Stimulated activated CD8-positive, alpha-beta memory T cell treated with anti-CD3 and anti-CD28 coated beads, Interleukin-2, amount 100 ng/mL, for 1 hour (primary cell): ENCODE data around the gene KCNH2.

Experiments used
- DNase-seq, 2 donors: peaks; one replicate each; pipeline ENCODE4 v3.0.0-alpha.2; 2020; ENCODE audit warnings: low read depth in 2 of 2

The KCNH2 gene

DNA sequence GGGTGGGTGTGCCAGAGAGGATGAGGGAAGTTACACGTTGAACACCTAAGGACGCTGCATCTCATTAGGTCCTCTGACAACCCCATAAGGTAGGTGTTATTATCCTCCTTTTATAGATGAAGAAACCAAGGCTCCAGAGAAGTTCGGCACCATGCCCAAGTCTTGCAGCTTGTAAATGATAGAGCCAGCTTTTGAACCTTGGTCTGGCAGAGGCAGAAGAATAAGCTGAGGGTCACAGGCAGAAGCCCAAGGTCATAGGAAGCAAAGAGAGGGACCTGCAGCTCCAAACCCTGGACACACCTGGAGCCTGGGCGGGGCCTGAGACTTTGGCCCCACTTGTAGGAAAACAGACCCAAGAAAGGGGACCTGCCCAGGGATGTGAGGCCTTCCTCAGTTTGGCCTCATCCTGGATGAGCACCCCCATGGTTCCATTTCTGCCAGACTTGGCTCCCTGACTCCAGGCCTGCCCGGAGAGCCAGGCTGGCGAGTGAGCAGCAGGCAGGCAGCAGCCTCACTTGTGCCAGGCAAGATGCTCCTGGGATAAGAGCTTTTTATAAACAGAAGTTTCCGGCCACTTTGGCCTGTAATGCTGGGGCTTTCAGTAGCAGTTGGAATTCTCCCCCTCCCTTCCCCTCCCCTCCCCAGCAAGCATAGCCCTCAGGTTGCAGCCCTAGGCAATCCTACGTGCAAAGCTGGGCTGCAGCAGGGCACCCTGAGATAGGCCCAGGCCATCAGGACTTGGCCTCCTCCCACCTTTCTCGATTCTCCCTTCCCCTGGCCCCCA, 2.4 kb downstream of the KCNH2 start:
- no peak for DNase-seq

DNA sequence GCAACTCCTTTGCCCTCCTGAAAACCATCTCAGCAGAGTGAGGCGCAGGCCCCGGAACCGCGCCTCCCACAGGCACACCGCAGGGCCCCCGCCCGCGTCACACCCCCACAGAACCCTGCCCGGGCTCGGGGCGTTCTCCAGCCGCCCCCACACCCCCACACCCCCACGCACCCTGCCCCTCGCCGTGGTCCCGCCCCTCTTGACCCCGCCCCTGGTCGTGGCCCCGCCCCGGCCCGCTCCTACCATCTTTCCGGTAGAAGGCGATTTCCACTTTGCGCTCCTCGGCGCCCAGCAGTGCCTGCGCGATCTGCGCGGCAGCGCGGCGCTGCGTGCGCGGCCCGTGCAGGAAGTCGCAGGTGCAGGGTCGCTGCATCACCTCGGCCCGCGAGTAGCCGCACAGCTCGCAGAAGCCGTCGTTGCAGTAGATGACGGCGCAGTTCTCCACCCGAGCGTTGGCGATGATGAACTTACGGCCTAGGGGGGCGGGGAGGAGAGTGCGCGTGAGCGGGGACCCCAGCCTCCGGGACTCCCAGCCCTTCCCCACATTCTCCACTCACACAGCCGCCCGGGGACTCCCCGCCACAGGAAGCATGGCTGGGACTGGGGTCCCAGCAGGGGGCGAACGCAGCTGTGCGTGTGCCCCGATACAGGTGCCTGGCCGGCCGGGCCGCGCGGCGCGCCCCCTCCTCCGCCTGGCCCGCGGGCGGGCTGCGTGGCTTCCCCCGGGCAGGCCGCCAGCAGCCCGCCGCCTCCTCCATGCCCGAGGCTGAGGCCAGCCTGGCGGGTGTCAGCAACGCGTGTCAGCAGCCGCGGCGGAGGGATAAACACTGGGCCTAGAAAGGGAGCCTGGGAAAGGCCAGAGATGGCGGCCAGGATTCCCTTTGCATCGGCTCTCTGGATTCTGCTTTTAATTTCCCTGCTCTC, 3.4 kb downstream of the KCNH2 start:
- peak; percentile 65 to 70 for DNase-seq

DNA sequence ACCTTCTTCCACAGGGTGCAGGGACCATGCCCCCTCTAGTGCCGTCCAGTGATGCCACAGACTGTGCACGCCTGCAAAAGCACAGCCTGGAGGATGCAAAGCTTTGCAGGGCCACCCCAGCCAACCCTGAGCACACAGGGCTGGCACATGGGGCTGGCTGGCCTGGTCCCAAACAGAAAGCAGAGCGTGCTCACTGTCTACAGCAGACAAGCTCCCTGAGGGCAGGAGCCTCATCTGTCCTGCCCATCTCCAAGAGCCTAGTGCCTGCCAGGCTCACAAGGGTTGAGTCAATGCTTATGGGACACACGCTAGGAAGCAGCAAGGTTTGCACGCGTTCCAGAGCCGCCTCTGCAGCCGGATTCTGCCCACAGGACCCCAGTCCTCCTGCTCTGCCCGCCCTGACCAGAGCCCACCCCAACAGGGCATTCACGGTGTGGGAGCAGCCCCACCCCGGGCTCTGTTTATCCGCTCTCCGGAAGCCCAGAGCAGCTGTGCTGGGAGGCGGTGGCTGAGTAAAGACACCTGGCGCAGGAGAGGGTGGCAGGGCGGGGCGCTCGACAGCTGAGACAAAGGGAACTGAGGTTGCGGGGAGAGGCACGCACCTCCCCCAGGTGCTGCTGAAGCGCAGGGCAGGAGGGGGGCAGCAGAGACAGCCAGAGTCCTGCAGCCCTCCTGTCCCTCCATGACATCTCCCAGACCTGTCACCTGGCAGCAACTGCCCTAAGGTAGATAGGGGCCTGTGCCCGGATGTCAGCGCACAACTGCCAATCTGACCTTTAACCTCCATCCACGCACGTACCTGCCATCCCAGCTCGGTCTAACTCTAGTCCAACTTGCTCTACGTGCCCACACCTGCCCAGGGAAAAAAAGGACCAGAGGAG, 4.3 kb downstream of the KCNH2 start:
- DNase-seq, result no peak

DNA sequence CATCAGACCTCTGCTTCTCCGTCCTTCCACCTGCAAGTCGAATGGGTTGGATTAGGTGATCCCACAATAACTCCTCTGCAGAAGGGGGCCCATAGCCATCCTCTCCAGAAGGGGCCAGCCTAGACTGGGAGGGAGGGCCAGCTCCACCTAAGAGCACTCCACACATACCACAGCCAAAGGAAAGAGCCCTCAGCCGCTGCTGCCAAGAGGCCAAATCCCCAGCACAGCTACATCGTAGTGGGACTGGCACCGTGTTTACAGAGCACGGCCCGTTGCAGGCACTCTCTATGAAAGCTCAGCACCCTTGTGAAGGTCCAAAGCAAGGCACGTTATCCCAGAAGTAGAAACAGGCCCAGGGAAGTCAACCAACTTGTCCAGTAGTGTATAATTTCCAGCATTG, 5.4 kb downstream of the KCNH2 start:
- no peak for DNase-seq

DNA sequence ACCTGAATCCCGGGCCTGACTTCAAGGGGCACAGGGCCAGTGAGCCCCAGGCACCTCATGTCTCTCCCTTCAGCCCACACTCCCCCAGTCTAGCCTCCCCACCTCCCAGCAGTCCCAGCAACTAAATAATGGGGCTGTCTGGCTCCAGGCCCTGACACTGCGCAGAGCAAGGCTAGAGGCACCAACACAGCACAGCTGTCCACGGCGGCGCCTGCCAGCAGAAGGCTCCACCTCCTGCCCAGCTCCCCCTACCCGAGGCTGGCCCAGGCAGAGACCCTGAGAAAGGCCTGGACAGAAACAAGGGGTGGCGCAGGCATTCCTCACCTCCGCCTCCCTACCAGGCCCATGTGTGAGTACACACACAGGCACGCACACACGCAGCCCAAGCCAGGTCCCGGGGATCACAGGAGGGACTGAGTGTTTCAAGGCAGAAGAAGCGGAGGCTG, 6.1 kb downstream of the KCNH2 start:
- DNase-seq, result no peak

DNA sequence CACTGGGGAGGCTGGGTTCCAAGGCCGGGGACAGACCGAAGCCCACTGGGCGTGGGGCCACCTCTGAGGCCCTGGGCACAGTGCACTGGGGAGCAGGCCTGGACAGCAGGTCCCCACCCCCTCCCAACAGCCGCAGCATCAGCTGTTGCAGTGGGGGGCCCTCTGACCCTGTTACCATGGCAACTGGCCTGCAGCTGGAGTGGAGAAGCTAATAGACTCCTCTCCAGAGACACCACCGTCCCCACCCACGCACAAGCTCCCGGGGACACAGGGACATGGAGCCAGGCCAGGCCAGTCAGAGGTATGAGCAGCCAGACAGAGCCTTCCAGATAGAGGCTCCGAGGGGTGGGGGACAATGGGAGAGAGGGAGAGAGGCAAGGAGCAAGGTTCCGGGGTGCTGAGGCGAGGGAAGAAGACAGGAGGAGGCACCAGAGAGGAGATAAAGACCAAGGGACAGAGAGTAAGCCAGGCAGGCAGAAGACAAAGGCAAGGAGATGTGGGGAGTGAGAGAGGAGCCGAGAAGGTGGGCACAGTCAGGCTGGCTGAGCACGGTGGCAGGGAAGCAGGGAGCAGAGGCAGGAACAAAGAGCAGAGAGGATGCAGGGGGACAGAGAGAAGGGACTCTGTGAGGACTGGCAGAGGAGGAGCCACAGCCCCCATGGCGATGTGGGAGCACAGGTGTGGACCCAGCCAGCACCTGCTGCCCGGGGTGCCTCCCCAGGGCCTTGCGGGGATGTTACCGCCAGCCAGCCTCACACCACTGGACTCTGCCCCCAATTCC, 6.7 kb downstream of the KCNH2 start:
- no peak for DNase-seq

DNA sequence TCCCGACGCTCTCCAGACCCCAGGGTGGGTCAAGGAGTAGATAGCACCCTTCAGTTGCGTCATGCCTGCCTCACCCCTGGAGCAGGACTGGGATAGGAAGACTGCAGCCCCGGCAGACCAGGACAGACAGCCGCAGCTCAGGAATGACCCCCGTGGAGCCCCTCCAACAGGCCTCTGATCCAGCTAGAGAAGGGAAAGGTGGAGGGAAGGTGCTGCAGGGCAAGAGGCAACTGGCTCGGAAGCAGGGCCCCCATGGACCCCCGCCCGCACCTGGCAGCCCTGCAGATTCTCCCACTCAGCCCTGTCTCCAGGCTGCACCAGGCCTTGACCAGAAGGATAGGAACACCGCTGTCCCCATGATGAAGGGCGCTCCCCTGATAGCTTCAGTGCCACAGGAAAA, 7.7 kb downstream of the KCNH2 start:
- DNase-seq, result no peak

DNA sequence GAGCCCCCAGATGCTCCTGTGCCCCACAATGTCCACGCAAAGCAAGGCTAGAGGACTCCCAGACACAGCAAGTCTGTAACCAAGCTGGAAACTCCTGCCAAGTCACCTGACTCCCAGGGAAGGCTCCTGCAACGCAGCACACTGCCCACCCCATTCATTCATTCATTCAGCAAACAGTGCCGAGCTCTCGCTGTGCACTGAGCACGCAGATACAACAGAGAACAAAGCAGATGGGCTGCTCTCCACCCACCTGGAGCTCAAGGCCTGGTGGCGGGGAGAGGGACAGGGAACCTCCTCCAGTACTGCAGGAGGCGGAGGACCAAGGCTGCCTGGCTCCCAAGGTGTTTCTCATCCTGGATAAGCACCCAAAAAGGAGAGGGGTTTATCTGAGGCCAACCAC, 8.6 kb downstream of the KCNH2 start:
- no peak for DNase-seq

DNA sequence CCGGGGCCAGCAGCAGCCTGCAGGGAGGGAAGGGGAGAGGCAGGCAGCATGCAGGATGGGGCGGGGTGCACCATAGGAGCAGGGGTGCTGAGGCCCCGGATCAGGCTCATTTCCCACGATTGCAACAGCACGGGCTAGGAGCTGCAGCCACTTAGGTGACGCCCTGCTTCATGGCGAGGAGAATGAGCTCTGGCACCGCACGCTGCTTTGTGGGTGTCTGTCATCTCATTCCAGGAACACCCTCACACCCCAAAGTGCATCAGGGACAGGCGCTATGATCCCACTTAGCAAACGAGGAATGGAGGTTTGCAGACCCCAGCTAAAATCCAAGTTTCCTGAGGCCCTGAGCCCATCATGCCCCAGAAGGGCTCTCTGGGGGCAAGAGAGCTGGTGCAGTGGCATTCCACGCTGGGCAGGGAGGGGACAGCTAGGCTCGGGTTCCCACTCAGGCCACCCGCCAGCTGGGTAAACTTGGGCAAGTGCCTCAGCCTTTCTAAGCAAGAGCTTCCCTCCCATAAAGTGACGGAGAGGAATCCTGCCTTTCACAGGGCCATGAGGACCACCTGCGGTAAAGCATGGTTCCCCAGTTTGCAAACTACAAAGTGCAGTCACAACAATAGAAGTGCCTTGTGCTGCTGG, 9.3 kb downstream of the KCNH2 start:
- no peak for DNase-seq

DNA sequence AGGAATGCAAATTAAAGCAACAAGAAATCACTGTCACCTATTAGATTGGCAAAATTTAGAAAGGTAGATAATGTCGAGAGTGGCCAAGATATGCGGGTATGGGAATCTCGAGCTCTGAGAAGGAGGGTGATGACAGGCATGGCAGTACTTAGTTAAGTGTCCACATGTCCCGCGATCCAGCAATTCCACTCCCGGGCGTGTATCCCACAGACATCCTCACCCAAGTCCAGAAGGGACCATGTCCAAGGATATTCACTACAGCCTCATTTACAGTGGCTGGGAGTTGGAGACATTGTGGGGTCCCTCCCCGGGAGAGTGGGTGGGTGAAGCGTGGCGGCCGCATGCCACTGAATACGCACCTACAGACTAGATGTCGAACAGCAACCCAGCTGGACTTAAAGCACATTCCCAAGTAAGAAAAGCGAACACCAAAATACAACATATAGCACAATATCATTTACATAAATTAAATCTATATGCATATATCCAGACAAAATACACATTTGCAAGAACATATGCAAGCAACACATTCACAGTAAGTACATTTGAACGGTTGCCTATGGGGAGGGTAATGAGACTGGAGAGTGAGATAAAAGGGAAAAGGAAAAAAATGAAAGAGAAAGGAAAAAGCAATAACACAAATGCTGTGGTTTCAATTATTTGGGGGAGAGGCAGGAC, 9.9 kb downstream of the KCNH2 start:
- no peak for DNase-seq

DNA sequence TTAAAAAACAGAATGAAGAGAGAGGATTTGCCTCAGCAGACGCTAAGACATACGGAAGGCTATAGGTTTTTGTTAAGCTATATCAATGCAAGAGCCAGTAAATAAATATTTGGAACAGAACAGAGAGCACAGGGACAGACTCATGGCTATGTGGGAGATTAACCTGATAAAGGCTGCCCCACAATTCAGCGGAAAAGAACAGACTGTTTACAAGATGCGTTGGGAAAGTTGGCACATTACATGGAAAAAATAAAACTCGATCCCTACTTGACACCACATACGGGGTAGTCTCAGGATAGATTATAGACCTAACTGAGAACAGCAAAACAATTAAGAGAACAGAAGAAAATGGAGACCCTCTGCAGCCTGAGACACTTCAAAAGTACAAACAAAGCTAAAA, 10.8 kb downstream of the KCNH2 start:
- DNase-seq, result no peak

DNA sequence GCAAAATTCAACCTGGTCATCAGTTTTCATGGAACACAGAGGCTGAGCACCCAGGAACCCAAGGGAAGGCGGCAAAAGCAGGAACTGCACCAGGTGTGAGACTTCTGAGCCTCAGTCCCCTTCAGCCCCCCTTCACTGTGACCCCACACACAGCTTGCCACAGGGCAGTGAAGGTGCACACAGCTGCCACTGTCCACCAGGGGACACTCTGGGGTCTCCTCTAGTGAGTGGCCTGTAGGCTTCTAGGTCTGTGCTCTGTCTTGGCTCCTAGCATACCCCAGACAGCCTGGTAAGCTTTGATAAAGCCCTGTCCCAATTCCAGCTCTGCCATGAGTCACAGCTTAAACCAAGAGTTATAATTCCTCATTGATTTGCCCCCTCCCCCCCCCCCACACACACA, 12.1 kb downstream of the KCNH2 start:
- DNase-seq, result no peak

DNA sequence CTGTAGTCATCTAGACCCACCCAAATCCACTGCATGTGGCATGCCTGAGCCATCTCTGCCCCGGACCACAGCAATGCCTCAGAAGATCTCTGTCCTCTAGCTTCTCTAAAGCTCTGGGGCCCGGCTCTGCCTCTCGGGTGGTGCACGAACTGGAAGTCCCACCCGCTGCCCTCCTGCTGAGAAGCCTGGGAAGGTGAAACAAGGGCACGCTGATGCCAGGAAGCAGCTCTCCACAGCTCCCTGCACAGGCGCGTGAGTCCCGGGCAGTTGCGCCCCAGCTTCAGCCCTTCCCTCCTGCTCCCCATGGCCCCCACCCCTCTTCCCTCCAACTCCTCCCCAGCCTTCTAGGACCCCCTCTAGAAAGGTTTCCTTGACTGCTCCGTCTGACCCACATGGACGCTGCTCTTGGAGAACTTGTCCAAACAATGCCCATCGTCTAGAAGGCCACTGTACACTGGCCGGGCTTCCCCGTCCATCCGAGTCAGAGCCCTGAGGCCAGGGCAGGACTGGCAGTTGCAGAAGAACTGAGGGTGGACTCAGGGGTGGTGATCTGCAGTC, 12.8 kb downstream of the KCNH2 start:
- DNase-seq, result no peak

DNA sequence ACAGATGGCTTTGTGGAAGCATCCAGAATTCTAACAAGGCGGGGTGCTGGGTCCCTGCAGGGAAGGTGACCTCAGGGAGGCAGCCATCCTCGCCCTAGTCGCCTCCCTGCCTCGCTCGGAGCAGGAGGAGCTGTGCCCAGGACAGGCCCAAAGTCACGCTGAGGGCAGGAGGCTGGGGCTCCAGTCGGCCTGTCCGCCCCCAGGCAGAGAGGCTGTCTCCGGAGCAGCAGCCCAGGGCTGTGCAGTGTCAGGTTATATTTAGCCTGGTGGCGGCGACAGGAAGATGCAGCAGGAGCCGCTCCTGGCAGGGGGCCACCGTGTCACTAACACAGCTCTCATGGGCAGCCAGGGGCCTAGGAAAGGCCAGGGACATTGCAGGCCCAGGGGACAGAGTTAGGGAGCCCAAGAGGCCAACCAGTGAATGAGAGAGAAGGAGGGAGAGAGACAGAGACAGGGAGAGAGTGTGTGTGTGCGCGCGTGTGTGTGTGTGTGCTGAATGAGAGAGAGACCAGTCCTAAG, 13.5 kb downstream of the KCNH2 start:
- no peak for DNase-seq

DNA sequence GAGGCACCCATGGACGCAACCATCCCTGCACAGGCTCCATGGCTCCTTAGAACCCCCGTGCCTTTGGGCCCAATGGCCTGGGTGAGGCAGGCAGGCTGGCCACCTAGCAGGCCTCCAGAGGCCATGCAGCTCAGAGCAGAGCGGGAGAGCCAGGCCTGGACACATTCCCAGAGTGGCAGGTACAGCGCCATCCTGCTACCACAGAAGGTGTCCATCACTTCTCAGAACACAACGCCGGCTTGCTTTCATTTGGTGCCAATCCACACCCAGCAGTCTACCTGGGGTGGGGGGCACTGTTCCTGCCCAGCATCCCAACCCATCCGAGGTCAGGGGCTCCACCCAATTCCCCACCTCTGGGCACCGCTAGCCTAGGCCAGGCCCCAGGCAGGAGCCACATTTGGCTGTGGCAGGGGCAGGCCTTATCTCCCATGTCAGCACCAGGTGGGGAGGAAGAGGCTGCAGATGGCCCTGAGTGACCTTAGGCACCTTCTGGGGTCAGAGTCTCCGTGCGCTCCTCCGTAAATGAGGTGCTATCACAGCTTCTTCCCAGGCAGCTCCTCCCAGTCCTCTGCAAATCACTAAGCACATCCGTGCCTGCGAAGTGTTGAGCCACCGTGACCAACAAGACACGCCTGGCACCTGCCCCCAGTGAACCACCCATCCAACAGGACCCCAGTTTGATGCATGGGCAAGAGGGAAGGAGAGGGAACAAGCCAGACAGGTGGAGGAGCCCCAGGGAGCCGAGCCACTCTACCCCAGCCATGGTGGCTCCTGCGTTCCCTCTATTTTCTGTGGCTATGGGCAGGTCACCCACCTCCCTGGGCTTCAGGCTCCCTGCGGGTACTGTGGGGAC, 14.2 kb downstream of the KCNH2 start:
- DNase-seq, result no peak

DNA sequence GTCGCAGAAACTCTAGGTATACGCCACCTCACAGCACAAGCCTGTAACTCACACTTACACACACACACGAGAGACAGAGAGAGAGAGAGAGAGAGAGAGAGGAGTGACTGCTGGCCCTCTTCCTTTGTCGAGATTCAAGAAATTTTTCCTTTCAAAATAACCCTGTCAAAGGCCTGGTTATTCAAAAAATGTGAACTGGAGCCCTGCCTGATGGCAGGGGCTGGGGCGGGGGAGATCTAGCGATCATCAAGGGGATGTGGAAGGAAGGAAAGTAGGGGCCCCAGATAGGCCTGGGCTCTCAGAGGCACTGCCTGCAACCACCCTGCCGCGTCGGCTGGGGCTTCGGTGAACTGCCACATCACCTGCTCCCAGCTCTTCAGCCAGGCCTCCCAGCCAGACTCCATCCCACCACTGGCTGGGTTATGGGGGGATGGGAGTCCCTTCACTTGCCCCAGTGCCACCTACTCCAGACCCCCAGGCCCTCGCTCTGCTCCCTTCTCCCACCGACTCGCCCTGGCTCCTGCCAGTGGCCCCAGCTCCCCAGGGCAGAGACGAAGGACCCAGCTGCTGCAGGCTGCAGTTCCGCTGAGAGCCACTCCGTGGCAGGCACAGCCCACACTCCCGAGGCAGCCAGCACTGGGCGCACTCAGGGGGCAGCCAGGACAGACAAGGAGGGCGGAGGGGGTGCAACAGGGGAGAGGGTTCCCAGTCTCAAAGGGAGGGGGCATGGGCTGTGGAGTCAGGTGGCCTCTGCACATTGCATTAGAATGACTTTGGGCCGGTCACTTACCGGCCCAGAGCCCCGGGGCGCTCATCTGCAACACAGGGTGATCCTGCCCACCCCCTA, 15.3 kb downstream of the KCNH2 start:
- DNase-seq, result peak in 1 of 2 donors; percentile 33

DNA sequence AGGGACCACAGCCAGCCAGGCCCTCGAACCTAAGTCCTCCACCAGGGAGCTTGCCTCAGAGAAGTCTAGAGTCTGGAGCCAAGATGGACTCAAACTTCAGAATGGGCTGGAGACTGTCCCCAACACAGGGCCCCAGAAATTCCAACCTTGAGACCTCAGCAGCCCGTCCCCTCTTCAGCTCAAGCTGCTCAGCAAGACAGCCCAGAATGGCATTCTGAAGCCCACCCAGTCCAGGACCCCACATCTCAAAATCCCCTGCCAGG, 15.9 kb downstream of the KCNH2 start:
- DNase-seq, result no peak
